ENCODE data around the gene IFNA1.
"Not testable (repeated sequence)": the region's sequence is repeated elsewhere in the genome, so short reads cannot be mapped to it uniquely, and the experiment has no call there.

The IFNA1 gene

DNA sequence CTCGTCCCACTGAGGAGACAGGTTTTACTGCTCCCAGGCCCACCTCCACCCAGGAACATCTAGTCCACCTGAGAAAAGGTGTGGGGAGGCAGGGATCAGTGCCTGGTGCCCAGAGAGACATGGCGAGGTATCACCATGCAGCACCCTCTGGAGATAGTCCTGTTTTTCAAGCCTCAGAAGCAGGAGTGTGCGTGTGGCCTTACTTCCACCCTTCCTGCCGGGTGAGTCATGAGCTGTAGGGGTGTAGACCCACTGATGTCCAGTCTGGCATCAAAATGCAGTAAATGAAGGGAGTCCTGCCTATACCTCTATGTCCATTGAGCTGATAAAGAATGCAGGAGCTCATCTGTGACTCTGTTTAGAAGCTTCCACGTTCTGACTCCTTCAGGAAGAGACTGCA, 9.1 kb downstream of the IFNA1 start:
- not testable (repeated sequence) for DNase-seq (ENCODE audit: low spot score)

DNA sequence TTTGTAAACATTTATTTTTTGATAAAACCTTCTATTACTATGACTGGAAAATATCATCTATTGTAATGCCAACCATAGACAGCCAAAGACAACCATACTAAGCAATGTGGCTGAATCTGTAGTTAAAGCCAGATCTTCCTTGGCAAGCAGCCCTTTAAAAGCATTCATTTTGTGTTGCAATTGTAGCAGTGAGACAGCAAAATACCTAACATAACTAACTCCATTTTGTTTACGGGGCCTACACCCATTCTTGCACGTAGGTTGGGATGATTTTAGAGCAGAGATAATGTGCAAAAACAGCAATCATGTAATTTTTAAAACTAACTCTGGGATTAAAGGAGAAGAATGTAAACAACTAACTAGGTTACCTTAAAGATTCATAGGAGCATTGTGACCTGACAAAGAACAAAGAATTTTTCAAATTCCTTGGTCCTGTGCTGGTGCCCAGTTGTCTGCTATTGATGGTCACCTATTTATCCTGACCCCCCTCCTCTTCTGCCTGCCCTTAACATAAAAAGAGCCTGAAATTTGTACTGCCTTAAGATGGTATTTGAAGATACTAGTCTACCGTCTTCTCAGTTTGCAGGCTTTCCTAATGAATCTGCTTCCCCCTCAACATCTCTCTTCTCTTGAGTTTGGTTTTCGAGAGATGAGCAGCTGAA, 10.6 kb downstream of the IFNA1 start:
- no peak for DNase-seq (ENCODE audit: low spot score)

DNA sequence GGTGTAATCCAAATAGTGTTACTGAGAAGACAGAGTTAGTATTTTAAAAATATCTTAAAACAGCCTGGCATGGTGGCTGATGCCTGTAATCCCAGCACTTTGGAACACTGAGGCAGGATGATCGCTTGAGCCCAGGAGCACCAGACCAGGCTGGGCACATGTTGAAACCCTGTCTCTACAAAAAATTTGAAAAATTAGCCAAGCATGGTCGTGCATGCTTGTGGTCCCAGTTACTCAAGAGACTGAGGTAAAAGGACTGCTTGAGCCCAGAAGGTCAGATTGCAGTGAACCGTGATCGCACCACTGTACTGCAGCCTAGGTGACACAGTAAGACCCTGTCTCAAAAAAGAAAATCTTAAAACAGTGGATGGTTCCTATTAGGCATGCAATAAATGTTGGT, 12.4 kb downstream of the IFNA1 start:
- DNase-seq (ENCODE audit: low spot score) = no peak

DNA sequence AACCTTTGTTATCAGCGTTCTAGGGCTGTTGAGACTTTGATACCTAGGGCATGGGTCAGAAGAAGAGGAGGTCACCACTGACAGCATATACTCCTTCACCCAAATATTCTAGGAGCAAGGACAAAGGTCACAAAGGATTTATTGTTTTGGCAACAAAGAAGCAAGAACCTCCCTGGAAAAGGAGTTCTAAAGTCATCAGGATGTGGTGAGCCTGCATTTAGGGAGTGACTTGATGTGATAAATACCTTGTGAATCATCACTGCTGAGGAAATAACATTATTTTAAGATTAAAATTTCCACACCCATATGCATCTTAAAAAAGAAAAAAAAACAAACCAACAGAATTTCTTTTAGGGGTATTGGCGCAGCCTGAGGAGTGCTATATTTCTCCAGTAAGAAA, 13.9 kb downstream of the IFNA1 start:
- peak; percentile 25 for DNase-seq (ENCODE audit: low spot score)

DNA sequence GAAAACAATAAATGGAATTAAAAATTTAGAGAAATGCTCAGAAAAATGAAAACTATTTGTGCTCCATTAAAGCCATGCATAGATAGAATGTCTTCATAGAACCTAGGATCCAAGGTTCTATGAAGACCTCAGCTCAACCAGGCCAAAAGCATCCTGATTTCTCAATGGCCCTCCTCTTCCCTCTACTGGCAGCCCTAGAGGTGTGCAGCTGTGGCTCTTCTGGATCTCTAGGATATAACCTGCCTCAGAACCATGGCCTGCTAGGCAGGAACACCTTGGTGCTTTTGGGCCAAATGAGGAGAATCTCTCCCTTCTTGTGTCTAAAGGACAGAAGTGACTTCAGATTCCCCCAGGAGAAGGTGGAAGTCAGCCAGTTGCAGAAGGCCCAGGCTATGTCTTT, 15.1 kb downstream of the IFNA1 start:
- DNase-seq (ENCODE audit: low spot score) = peak; percentile 21

DNA sequence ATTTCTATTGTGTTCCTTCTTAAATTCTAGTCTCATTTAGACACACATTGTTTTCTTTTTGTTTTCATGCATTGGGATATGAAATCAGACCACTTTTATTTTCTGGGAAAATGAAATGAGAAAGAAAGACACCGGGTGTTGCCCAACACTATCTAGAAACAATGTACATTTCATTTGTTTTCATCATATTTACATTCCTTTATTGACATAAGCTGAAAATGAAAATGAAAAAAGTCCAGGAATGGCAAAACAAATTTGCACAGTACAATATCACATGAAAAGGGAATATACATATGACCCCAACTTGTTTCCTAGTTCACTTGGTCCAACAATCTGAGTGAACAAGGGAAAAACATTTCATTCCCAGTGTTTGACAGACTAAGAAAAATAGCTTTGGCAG, 21.1 kb downstream of the IFNA1 start:
- DNase-seq (ENCODE audit: low spot score) = no peak

DNA sequence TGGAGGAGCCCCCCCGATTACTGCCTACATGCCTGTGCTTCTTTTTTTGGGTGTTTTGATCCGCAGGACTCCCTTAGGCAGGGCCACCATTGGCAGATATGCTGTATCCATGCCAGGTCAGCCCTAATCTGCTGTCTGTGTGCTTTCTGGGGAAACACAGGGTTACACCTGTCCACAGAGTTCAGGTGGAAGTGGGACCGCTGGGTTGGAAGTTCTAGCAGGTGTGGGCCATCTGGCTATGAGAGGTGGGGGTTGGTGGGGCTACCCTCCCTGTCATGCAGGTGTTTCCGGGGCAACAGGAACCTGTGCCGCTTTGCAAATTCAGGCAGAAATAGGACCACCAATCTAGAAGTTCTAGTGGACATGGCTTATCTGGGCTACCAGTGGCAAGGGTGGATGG, 24.9 kb downstream of the IFNA1 start:
- DNase-seq (ENCODE audit: low spot score) = no peak

DNA sequence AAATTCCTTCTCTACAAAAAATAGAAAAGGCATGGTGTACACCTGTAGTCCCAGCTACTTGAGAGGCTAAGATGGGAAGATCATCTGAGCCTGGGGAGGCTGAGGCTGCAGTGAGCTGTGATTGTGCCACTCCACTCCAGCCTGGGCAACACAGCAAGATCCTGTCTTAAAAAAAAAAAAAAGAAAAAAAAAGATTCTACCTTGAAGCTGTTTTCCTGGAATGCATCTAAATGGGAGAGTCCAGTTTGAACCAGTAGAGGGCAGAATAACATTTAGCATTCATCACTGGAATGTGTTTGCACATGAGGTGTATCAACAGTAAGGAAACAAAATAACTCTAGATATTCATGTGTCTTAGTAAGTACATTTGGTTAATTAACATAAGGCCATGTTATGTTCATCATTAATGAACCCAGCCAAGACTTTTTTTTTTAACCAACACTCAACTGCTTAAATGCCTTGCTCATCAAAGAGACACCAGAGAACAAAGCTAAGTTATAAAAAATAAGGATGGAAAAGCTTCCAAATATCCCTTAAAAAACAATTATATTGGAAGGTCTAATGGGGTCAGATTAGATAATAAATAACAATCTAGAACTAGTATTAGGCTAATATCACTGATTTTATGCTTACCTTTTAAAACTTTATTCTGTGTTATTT, 25.8 kb downstream of the IFNA1 start:
- peak; percentile 61 for DNase-seq (ENCODE audit: low spot score)

DNA sequence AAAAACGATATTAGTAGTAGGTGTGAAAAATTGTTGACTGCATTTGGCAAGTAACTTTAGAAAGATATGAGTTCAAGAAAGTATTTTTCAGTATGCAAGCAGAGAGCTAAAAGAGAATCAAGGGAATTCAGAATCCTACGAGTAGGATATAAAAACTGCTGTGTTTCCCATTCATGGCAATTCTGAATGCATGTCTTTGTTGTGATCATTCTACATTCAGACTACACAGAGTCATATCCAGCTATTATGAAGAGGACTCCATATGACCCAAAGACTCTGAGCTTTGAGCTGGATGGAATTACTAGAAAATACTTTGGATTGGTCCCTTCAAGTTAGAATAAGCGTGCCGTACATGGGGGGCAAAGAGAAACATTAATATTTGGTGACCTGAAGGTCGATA, 29.9 kb downstream of the IFNA1 start:
- DNase-seq (ENCODE audit: low spot score) = no peak

DNA sequence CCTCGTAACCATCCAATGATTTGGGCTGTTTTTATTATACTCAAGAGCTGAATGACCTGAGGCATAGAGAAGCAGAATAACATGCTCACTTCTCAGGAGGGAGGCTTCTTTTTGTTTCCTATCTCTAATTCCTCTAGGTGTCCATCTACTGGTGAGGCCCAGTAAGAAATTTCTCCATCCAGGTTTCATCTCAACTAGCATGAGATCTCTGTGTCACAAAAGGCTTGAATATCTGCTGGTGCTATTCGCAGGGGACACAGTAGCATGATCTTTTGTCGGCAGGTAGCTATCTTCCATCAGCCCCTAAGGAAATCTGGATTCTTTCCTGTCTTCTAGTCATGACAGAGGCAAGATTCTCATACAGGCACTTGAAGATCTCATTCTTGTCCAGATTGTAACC, 33.0 kb downstream of the IFNA1 start:
- no peak for DNase-seq (ENCODE audit: low spot score)

DNA sequence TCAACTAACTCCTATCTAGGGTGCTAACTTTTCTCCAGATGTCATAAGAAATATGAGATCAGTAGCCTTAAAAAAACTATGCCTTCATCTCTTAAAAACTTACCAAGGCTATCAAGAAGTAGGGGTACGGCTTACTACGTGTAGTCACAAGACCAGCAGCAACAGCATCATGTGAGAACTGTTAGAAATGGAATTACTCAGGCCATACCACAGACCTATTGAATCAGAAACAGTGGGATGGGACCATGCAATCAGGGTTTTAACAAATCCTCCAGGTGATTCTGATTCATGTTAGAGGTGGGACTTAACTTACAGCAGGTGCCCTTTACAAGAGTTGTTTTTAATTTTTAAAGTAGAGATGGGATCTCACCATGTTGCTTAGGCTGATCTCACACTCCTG, 37.2 kb downstream of the IFNA1 start:
- no peak for DNase-seq (ENCODE audit: low spot score)

DNA sequence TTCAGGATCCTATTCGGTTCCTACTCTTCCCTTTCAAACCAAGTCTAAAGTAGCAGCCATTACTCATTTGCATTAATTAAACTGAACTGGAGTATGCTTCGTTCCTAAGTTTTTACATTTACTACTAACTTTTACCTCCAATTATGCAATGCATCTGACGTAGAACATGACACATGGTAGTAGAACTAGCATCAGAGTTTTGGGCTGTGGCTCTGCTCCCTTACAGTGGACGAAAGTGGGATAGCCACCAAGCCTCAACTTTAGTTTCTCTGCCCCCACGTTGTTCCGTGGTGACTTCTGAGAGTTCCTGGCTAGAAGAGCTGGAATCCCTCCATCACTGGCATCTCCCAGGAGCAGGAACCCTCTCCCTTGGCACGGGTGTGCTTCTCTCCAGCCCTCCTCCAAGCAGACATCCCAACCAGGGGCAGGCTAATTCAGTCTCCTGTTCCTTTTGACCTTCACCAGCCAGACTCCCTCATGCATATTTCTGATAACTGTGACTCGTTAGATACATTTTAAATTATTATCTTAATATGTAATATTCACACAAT, 39.0 kb downstream of the IFNA1 start:
- no peak for DNase-seq (ENCODE audit: low spot score)

DNA sequence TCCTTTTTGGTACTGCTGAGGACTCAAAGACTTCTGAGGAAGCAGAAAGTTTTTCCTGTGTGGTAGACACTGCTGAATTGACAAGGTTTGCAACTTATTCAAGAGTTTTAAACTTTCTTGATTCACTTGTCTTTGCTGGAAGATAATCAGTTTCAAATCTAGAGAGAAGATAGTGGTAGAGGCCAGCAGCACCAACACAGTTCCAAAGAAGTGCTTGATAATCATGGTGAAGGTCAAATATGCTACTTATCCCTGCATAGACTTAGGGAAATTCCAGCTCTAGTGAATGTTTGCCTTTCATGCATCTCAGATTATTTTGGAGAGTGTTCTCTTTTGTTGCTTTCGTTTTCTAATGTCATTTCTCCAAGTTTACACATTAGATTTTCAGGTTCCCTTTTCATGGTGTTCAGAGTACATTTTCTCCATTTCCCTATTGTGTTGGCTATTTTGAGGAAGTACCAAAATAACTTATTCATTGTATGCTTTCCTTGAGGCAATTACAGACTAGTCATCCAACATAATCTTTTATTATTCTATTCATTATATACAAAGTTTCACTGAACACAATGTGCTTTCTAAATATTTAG, 41.3 kb downstream of the IFNA1 start:
- DNase-seq (ENCODE audit: low spot score) = no peak

DNA sequence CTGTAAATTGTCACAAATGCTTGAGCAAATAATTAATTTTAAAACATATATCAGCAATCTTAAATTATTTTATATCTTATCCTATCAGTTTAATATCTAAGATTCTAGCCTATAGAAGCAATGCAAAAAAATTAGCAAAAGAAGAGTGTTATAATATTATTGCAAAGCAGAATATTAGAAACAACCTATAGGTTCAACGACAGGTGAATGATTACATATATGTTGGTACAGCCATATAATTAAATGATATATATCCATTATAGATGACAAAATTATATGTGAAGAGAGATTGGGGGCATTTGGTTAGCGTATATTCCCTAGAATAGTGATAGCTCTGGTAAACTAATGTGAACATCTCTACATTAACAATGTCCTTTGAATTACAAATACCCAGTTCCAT, 42.0 kb downstream of the IFNA1 start, which contains the start of gene IFNE:
IFNE (minus strand) TSS at position 101 of the 400 bp plus-strand sequence. CDS start 619 bp downstream, outside the sequence.
- DNase-seq (ENCODE audit: low spot score) = no peak

All from kidney capillary endothelial cell (primary cell).